Lower leg skin (tissue), 4 donors: ENCODE results near the gene CAP1. TPM values are rescaled to one million over a fixed set of nuclear protein-coding genes. Genes with fewer than 3 reads are reported as not detected.

Experiments used
- DNase-seq, 2 donors: peaks; one replicate each; pipeline ENCODE4 v3.0.0-alpha.2; 2019; ENCODE audit warnings: low spot score in 2 of 2
- H3K4me3 ChIP-seq: fragments of 200-600 bp; sonication (generic); 2 replicates; pipeline ENCODE4 v1.5.1; 2017; ENCODE audit warnings: mild to moderate bottlenecking, low read depth; ENCODE audit not compliant: poor library complexity, severe bottlenecking
- POLR2A ChIP-seq, 2 donors: fragments of 450-650 bp; IDR thresholded peaks; one replicate each; pipeline ENCODE4 v1.6.1; 2016 to 2017; ENCODE audit warnings: antibody characterized with exemption in 2 of 2, mild to moderate bottlenecking in 1 of 2, moderate library complexity in 1 of 2
- WGBS, 2 donors: methylation state at CpG; one replicate each; pipeline ENCODE4 v1.1.5; 2018; 5-methylcytosine and 5-hydroxymethylcytosine counted together
- intact Hi-C: fragments of 100-400 bp; cut with DNase I; formaldehyde crosslinking; loops from one replicate; pipeline ENCODE4 v1.15.0; 2023; ENCODE audit warnings: low total_unique reads
- total RNA-seq, 4 donors: library from RNA; depleted of rRNA; stranded (reverse); fragments of >200 nt; gene quantifications; one replicate each; pipeline ENCODE4 v1.1.0, GENCODE V29; 2016
- TF ChIP-seq, protein P1 (sequence below), 3 donors: fragments of 450-650 bp; IDR thresholded peaks; one replicate each; pipeline ENCODE4 v1.5.1; 2016; ENCODE audit warnings: antibody characterized with exemption in 3 of 3, mild to moderate bottlenecking in 3 of 3, moderate library complexity in 2 of 3

Gene CAP1
- total RNA-seq, 4 donors from 2014 or later = 136 to 173 (median 143) TPM

DNA sequence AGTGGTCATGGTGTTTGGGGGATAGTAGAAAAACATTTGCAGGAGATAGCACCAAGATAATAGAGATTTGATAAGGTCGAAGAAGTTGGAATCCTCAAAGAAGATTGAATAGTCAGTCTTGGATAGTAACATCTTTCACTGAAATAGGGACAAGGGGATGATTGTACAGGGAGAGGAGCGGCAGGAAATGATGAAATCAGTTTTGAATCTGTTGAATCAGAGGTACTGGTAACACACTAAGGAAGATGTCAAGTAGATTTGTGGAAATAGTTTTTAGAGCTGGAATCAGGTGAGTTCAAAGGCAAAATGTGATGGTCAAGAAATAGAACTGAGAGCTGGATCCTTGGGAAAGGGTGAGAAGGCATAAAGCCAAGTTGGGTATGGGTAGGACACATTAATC is 26.5 kb downstream of the CAP1 start:
- TF ChIP-seq, protein P1, sequence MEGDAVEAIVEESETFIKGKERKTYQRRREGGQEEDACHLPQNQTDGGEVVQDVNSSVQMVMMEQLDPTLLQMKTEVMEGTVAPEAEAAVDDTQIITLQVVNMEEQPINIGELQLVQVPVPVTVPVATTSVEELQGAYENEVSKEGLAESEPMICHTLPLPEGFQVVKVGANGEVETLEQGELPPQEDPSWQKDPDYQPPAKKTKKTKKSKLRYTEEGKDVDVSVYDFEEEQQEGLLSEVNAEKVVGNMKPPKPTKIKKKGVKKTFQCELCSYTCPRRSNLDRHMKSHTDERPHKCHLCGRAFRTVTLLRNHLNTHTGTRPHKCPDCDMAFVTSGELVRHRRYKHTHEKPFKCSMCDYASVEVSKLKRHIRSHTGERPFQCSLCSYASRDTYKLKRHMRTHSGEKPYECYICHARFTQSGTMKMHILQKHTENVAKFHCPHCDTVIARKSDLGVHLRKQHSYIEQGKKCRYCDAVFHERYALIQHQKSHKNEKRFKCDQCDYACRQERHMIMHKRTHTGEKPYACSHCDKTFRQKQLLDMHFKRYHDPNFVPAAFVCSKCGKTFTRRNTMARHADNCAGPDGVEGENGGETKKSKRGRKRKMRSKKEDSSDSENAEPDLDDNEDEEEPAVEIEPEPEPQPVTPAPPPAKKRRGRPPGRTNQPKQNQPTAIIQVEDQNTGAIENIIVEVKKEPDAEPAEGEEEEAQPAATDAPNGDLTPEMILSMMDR (IDR thresholded peaks at IDR 0.05) = no peak
- no peak for TF ChIP-seq POLR2A (IDR thresholded peaks at IDR 0.05)
- WGBS, 2 donors = 86 to 91% methylated on average over 2 of the region's 2 CpGs
- no peak overlapping the region for H3K4me3 ChIP-seq
- DNase-seq = no peak
- intact Hi-C loops = no loop called here

DNA sequence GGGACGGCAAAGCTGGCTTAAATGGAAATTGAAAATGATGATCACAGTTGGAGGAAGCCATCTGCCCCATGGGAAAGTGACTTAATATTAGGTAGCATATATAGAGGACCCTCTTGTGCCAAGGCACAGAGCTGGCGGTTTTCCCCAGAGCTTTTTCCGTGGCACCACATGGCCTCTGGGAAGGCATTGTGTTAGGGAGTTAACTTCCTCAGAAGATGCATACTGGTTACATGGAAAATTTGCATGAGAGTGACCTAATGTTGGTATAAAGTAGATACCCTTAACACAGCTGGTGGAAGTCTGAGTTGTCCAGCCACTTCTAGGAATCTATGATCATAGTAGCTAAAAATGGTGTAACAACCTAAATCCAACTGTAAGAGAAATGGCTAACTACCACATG is 27.3 kb downstream of the CAP1 start:
- DNase-seq = no peak
- intact Hi-C loops = no loop called here
- WGBS, 2 donors = 76 to 79% methylated on average over 3 of the region's 3 CpGs
- no peak for TF ChIP-seq POLR2A (IDR thresholded peaks at IDR 0.05)
- TF ChIP-seq, protein P1 (IDR thresholded peaks at IDR 0.05) = no peak
- no peak overlapping the region for H3K4me3 ChIP-seq

DNA sequence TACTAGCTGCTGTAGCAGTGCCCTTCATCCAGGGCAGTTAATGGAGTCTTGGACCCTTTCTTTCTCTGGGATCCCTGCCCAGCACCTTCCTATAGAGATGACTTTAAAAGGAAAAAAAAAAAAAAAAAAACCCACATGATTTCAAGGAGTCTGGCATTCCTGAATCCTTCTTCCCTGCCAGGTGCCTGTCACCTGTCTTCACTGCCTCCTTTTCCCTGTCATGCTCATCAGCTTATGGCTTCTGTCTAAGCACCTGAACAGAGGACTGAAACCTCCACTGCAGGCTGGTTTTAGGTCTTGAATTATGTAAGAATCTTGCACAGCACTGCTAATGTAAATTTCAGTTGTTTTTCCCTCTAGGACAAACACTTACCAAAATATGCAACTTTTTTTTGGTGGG is 31.6 kb downstream of the CAP1 start:
- intact Hi-C loops = no loop called here
- no peak for TF ChIP-seq POLR2A (IDR thresholded peaks at IDR 0.05)
- TF ChIP-seq, protein P1 (IDR thresholded peaks at IDR 0.05) = no peak
- no peak overlapping the region for H3K4me3 ChIP-seq
- no peak for DNase-seq

DNA sequence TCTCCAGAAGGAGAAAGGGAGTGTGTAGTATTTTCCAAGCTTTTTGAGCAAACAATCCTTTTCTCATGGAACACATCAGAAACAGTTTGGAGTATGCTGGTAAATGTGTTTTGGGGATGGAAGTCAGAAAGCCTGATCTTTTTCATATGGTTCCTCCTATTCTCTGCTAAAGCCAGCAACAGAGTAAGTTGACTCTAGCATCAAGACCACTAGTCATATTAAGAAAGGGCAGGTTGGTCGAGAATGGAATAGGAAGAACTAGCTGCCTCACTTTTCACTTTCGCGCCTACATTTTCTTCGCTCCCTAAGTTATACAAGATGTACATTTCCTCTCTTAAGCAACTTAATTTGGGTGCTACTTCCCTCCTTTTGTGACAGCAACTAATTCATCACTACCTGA is 32.5 kb downstream of the CAP1 start:
- DNase-seq = no peak
- 90 to 92% methylated on average over 4 of the region's 4 CpGs for WGBS, 2 donors
- H3K4me3 ChIP-seq = no peak overlapping the region
- TF ChIP-seq, protein P1 (IDR thresholded peaks at IDR 0.05) = no peak
- TF ChIP-seq POLR2A (IDR thresholded peaks at IDR 0.05) = no peak
- intact Hi-C loops = no loop called here

DNA sequence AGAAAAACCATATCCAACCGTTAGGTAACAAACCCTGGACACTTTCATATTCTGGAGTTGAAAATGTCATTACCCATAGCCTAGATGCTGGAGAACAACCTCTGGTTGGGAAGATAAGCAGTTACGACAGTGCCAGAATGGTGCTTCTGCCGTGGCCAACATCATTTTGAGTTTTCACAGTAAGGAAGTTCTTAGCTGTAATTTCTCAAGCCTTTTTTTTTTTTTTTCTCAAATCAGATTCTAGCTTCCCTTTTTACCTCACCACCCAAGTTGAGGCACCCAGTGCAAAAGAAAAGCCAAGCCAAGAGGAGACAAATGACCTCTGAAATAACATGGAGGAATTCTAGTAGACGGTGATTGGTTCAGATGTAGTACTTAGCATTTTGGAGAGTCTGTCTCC is 34.7 kb downstream of the CAP1 start:
- WGBS, 2 donors = 80 to 85% methylated on average over 4 of the region's 4 CpGs
- TF ChIP-seq POLR2A (IDR thresholded peaks at IDR 0.05) = no peak
- TF ChIP-seq, protein P1 (IDR thresholded peaks at IDR 0.05) = no peak
- H3K4me3 ChIP-seq = no peak overlapping the region
- intact Hi-C loops = no loop called here
- DNase-seq = no peak

DNA sequence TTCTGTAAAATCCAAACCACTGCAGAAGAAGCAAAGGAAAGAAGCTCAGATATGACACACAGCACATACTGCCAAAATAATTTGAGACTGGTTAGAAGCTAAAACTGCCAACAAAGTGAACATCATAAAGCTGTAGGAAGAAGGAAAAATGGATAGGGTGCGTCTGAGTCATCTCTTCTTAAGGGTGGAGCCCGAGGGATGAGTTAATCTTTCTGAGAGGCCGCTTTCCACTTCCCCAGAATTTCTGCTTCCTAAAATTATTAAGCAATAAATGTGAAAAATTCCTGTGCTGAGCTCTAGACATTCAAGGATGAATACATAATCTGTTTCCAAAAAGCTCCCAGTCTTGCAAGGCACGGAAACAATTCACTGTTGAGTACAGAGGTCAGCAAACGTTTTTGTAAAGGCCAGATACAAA is 36.4 kb downstream of the CAP1 start:
- no peak overlapping the region for H3K4me3 ChIP-seq
- WGBS, 2 donors = 37 to 39% methylated on average over 5 of the region's 5 CpGs
- intact Hi-C loops = no loop called here
- DNase-seq = peak in 1 of 2 donors; percentile 32
- no peak for TF ChIP-seq POLR2A (IDR thresholded peaks at IDR 0.05)
- TF ChIP-seq, protein P1 (IDR thresholded peaks at IDR 0.05) = no peak
